ENCODE measurements around the gene DAAM2.

Gene DAAM2

GRCh38 chr6:39787322-39787721 lies 4.9 kb upstream of the DAAM2 start:
- no peak for DNase-seq (ENCODE audit: low read depth in 2 of 2, low spot score in 1 of 2)

- no peak for DNase-seq (ENCODE audit: low read depth in 2 of 2, low spot score in 1 of 2)
Observed at GRCh38 chr6:39790772-39791171, 1.4 kb upstream of the DAAM2 start.

GRCh38 chr6:39791311-39791710 lies 865 bp upstream of the DAAM2 start:
- no peak for DNase-seq (ENCODE audit: low read depth in 2 of 2, low spot score in 1 of 2)

GRCh38 chr6:39792540-39793450 lies 619 bp downstream of the DAAM2 start:
- DNase-seq (ENCODE audit: low read depth in 2 of 2, low spot score in 1 of 2), result no peak

GRCh38 chr6:39793516-39793915 lies 1.3 kb downstream of the DAAM2 start:
- no peak for DNase-seq (ENCODE audit: low read depth in 2 of 2, low spot score in 1 of 2)

GRCh38 chr6:39794231-39794630 lies 2.1 kb downstream of the DAAM2 start:
- no peak for DNase-seq (ENCODE audit: low read depth in 2 of 2, low spot score in 1 of 2)

- DNase-seq (ENCODE audit: low read depth in 2 of 2, low spot score in 1 of 2), result no peak
Observed at GRCh38 chr6:39797751-39798150, 5.6 kb downstream of the DAAM2 start.

GRCh38 chr6:39800034-39801032 lies 8.2 kb downstream of the DAAM2 start:
- DNase-seq (ENCODE audit: low read depth in 2 of 2, low spot score in 1 of 2), result no peak

GRCh38 chr6:39801456-39802251 lies 9.5 kb downstream of the DAAM2 start:
- no peak for DNase-seq (ENCODE audit: low read depth in 2 of 2, low spot score in 1 of 2)

- DNase-seq (ENCODE audit: low read depth in 2 of 2, low spot score in 1 of 2), result no peak
Observed at GRCh38 chr6:39803872-39804271, 11.7 kb downstream of the DAAM2 start.

- DNase-seq (ENCODE audit: low read depth in 2 of 2, low spot score in 1 of 2), result no peak
Observed at GRCh38 chr6:39804466-39805065, 12.4 kb downstream of the DAAM2 start.

- DNase-seq (ENCODE audit: low read depth in 2 of 2, low spot score in 1 of 2), result no peak
Observed at GRCh38 chr6:39806278-39806677, 14.1 kb downstream of the DAAM2 start.

- DNase-seq (ENCODE audit: low read depth in 2 of 2, low spot score in 1 of 2), result no peak
Observed at GRCh38 chr6:39808346-39808745, 16.2 kb downstream of the DAAM2 start.

GRCh38 chr6:39808964-39809363 lies 16.8 kb downstream of the DAAM2 start:
- no peak for DNase-seq (ENCODE audit: low read depth in 2 of 2, low spot score in 1 of 2)

- no peak for DNase-seq (ENCODE audit: low read depth in 2 of 2, low spot score in 1 of 2)
Observed at GRCh38 chr6:39811835-39812345, 19.7 kb downstream of the DAAM2 start.

GRCh38 chr6:39812496-39812852 lies 20.3 kb downstream of the DAAM2 start:
- DNase-seq (ENCODE audit: low read depth in 2 of 2, low spot score in 1 of 2), result no peak

GRCh38 chr6:39812853-39813533 lies 20.8 kb downstream of the DAAM2 start:
- no peak for DNase-seq (ENCODE audit: low read depth in 2 of 2, low spot score in 1 of 2)

- no peak for DNase-seq (ENCODE audit: low read depth in 2 of 2, low spot score in 1 of 2)
Observed at GRCh38 chr6:39814236-39814635, 22.1 kb downstream of the DAAM2 start.

- no peak for DNase-seq (ENCODE audit: low read depth in 2 of 2, low spot score in 1 of 2)
Observed at GRCh38 chr6:39815356-39815755, 23.2 kb downstream of the DAAM2 start.

GRCh38 chr6:39816747-39817146 lies 24.6 kb downstream of the DAAM2 start:
- DNase-seq (ENCODE audit: low read depth in 2 of 2, low spot score in 1 of 2), result no peak
